Measurements from ENCODE around the gene CLPTM1. TPM values are rescaled to one million over a fixed set of nuclear protein-coding genes. Genes with fewer than 3 reads are reported as not detected.
"Not testable (repeated sequence)": the region's sequence is repeated elsewhere in the genome, so short reads cannot be mapped to it uniquely, and the experiment has no call there.

CLPTM1 gene
- total RNA-seq (2014; rRNA removed; shearing (Covaris generic)), result 12.9 and 17.4 TPM in 2 replicates

- peak; percentile 90 for DNase-seq (ENCODE audit: low spot score)
Measured at GRCh38 chr19:44954649-44955504, at the start of gene CLPTM1. CLPTM1 (plus strand) TSS chr19:44955380; CDS start chr19:44955396, 16 bp downstream.

- no peak for DNase-seq (ENCODE audit: low spot score)
Measured at GRCh38 chr19:44905437-44906160, 49.6 kb upstream of the CLPTM1 start, which contains the start of gene APOE. APOE (plus strand) TSS chr19:44905796; CDS start chr19:44906625, 829 bp downstream.

GRCh38 chr19:44907613-44908012 is 47.6 kb upstream of the CLPTM1 start:
- no peak for DNase-seq (ENCODE audit: low spot score)

- no peak for DNase-seq (ENCODE audit: low spot score)
Measured at GRCh38 chr19:44908074-44908835, 46.9 kb upstream of the CLPTM1 start.

GRCh38 chr19:44908836-44909261 is 46.3 kb upstream of the CLPTM1 start:
- DNase-seq (ENCODE audit: low spot score), result no peak

GRCh38 chr19:44909775-44910174 is 45.4 kb upstream of the CLPTM1 start:
- no peak for DNase-seq (ENCODE audit: low spot score)

GRCh38 chr19:44911896-44912295 is 43.3 kb upstream of the CLPTM1 start:
- DNase-seq (ENCODE audit: low spot score), result not testable (repeated sequence)

GRCh38 chr19:44912854-44913253 is 42.3 kb upstream of the CLPTM1 start:
- no peak for DNase-seq (ENCODE audit: low spot score)

GRCh38 chr19:44913512-44914432 is 41.4 kb upstream of the CLPTM1 start:
- not testable (repeated sequence) for DNase-seq (ENCODE audit: low spot score)

- DNase-seq (ENCODE audit: low spot score), result not testable (repeated sequence)
Measured at GRCh38 chr19:44914433-44915206, 40.6 kb upstream of the CLPTM1 start, which contains the start of gene APOC1. APOC1 (plus strand) TSS chr19:44914608; CDS start chr19:44914892, 284 bp downstream.

- DNase-seq (ENCODE audit: low spot score), result no peak
Measured at GRCh38 chr19:44924243-44924725, 30.9 kb upstream of the CLPTM1 start.

GRCh38 chr19:44925114-44925891 is 29.9 kb upstream of the CLPTM1 start:
- DNase-seq (ENCODE audit: low spot score), result peak; percentile 72

- DNase-seq (ENCODE audit: low spot score), result not testable (repeated sequence)
Measured at GRCh38 chr19:44926245-44927077, 28.7 kb upstream of the CLPTM1 start.

GRCh38 chr19:44927746-44928145 is 27.4 kb upstream of the CLPTM1 start:
- peak; percentile 76 for DNase-seq (ENCODE audit: low spot score)

- no peak for DNase-seq (ENCODE audit: low spot score)
Measured at GRCh38 chr19:44930088-44930487, 25.1 kb upstream of the CLPTM1 start.

GRCh38 chr19:44931541-44931940 is 23.6 kb upstream of the CLPTM1 start:
- no peak for DNase-seq (ENCODE audit: low spot score)

GRCh38 chr19:44939668-44940067 is 15.5 kb upstream of the CLPTM1 start:
- DNase-seq (ENCODE audit: low spot score), result no peak

- no peak for DNase-seq (ENCODE audit: low spot score)
Measured at GRCh38 chr19:44942067-44942571, 13.1 kb upstream of the CLPTM1 start, which contains the start of gene APOC4. APOC4 (plus strand) TSS chr19:44942237; CDS start chr19:44942278, 41 bp downstream.
